Subcutaneous abdominal adipose tissue (tissue), 5 donors: ENCODE data around the gene C15orf39.

ENCODE experiments used
- H3K27ac ChIP-seq: one replicate; pipeline ENCODE4 v1.7.0; 2013; ENCODE audit warnings: low read depth, mild to moderate bottlenecking, inconsistent platforms, low read length, moderate library complexity
- H3K27me3 ChIP-seq, 5 donors: one replicate each; pipeline ENCODE4 v1.7.0; 2013; ENCODE audit warnings: low read length in 5 of 5, inconsistent platforms in 1 of 5; ENCODE audit not compliant: control insufficient read depth in 5 of 5, insufficient read depth in 4 of 5
- H3K36me3 ChIP-seq, 5 donors: one replicate each; pipeline ENCODE4 v1.7.0; 2013; ENCODE audit warnings: low read length in 5 of 5; ENCODE audit not compliant: control insufficient read depth in 5 of 5, insufficient read depth in 5 of 5
- H3K4me1 ChIP-seq, 5 donors: one replicate each; pipeline ENCODE4 v1.7.0; 2013; ENCODE audit warnings: low read length in 5 of 5, mild to moderate bottlenecking in 3 of 5, moderate library complexity in 1 of 5; ENCODE audit not compliant: control insufficient read depth in 5 of 5, insufficient read depth in 5 of 5
- H3K4me3 ChIP-seq, 5 donors: one replicate each; pipeline ENCODE4 v1.7.0; 2013; ENCODE audit warnings: low read length in 5 of 5, low read depth in 1 of 5
- H3K9ac ChIP-seq, 5 donors: one replicate each; pipeline ENCODE4 v1.7.0; 2013; ENCODE audit warnings: low read length in 5 of 5, mild to moderate bottlenecking in 4 of 5, moderate library complexity in 3 of 5
- H3K9me3 ChIP-seq, 5 donors: one replicate each; pipeline ENCODE4 v1.7.0; 2013; ENCODE audit warnings: low read length in 5 of 5; ENCODE audit not compliant: control insufficient read depth in 5 of 5
- donor health status: healthy.
- donor health status: healthy.
- donor health status: healthy.
- donor health status: healthy.
- donor health status: healthy.

The C15orf39 gene

DNA sequence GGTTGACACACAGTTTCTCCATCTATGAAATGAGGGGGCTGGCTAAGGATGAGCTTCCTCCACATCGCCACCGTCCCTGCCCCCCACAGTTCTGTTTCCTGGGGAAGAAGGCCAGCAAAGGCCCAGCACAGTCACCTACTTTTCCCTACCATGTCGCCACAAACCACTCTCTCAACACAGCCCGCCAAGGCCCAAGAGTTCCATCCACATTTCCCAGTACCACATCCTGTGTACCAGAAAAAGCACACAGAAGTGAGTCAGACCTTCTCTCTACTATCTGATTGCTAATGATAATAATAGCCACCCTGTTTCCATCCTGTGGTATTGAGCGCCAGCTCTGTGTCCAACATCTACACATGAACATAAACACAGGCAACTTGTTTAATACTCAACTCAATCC is 30.3 kb upstream of the C15orf39 start:
- Histone ChIP-seq H3K4me3 (no peak overlapping the region), H3K9me3 (peaks cover 0 to 8% (median 0%) of the 10 kb centered on the region in 5 donors), H3K4me1 (peaks cover 0 to 29% (median 28%) of the 10 kb centered on the region in 5 donors), H3K36me3 (no peaks in the 10 kb centered on the region), H3K27me3 (no peaks in the 10 kb centered on the region), H3K9ac (no peak overlapping the region), H3K27ac (no peak overlapping the region)

DNA sequence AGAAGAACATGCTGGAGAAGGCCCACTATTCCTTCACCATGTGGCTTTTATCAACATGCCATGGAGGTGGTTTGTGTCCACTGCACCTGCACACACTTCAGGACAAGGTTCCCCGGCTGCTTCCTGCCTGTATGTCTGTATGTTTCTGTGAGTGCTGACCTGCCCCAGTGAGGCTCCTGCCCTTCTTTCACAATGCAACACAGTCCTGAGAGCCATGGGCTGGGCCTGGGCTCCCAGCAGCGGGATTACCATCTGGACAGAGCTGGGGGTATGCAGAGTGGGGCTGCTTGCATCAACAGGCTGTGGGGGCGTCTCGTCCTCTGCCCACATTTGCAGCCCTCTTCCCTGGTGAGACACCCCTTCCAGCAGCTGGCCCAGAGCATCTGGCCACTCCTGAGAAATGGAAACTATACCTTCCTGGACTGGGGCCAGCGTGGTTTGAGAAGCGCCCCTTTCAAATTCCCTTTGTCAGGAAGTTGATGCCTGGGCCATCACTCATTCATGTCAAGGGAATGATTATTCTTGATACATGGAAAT is 29.3 kb upstream of the C15orf39 start:
- no peak overlapping the region for H3K4me3 ChIP-seq
- H3K36me3 ChIP-seq = no peaks in the 10 kb centered on the region
- no peak overlapping the region for H3K9ac ChIP-seq
- peaks cover 0 to 39% (median 32%) of the 10 kb centered on the region in 5 donors for H3K4me1 ChIP-seq
- peaks cover 0 to 8% (median 0%) of the 10 kb centered on the region in 5 donors for H3K9me3 ChIP-seq
- H3K27me3 ChIP-seq = no peaks in the 10 kb centered on the region
- no peak overlapping the region for H3K27ac ChIP-seq

DNA sequence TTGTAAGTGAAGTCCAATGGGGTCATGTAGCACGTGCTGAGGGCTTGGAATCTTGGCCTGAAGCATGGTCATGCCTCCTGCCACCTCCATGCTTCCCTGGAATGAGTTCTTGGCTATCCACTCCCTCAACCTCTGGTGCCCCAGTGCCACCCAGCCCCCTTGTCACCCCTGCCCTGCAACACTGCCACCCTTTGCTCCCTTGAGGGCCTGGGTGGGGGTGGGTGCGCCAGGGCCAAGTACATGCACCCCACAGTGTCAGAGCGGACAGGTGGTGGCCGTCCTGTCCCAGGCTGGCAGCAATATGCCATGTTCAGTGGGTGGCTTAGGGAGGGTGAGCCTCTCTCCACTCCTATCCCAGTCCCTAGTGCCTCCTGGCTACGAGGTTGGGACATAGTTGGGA is 27.6 kb upstream of the C15orf39 start:
- Histone ChIP-seq H3K9ac (no peak overlapping the region), H3K27me3 (peaks cover 0 to 3% (median 0%) of the 10 kb centered on the region in 5 donors), H3K27ac (peak overlapping the region; percentile 59), H3K4me1 (peaks cover 5 to 55% (median 48%) of the 10 kb centered on the region in 5 donors), H3K9me3 (peaks cover 0 to 7% (median 0%) of the 10 kb centered on the region in 5 donors), H3K4me3 (no peak overlapping the region), H3K36me3 (no peaks in the 10 kb centered on the region)

DNA sequence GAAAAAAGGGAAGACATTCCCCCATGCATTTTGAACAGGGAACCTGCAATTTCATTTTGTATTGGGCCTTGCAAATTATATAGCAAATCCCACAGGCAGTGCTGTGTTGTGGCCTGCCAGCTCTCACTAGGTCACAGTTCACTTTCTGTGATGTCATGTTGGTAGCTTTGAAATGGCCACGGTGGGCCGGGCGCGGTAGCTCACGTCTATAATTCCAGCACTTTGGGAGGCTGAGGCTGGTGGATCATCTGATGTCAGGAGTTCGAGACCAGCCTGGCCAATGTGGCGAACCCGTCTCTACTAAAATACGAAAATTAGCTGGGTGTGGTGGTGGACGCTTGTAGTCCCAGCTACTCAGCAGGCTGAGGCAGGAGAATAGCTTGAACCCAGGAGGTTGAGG is 27.0 kb upstream of the C15orf39 start:
- H3K27me3 ChIP-seq = peaks cover 0 to 5% (median 0%) of the 10 kb centered on the region in 5 donors
- H3K36me3 ChIP-seq = no peaks in the 10 kb centered on the region
- no peak overlapping the region for H3K4me3 ChIP-seq
- H3K9ac ChIP-seq = no peak overlapping the region
- peak overlapping the region; percentile 59 for H3K27ac ChIP-seq
- H3K4me1 ChIP-seq = peaks cover 5 to 62% (median 51%) of the 10 kb centered on the region in 5 donors
- H3K9me3 ChIP-seq = peaks cover 0 to under 1% (median 0%) of the 10 kb centered on the region in 5 donors

DNA sequence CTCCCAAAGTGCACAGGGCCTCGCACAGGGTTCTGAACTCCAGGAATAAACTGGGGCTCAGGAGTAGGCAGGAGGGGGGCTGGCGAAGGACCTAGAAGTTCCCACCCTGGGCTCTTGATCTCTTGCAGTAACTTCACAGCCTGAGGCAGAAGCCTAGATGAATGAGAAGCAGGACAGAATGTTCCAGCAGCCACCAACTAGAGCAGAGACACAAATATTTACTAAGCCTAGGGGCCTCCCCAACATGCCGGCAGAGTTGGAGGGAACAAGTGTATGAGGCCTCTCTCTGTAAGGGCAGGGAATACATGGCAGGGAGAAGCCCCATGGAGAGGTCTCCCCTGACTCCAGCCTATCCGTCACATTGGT is 25.3 kb upstream of the C15orf39 start:
- Histone ChIP-seq H3K36me3 (no peaks in the 10 kb centered on the region), H3K27ac (no peak overlapping the region), H3K9ac (no peak overlapping the region), H3K4me3 (no peak overlapping the region), H3K9me3 (no peaks in the 10 kb centered on the region), H3K4me1 (peaks cover 9 to 73% (median 59%) of the 10 kb centered on the region in 5 donors), H3K27me3 (peaks cover 0 to 5% (median 0%) of the 10 kb centered on the region in 5 donors)

DNA sequence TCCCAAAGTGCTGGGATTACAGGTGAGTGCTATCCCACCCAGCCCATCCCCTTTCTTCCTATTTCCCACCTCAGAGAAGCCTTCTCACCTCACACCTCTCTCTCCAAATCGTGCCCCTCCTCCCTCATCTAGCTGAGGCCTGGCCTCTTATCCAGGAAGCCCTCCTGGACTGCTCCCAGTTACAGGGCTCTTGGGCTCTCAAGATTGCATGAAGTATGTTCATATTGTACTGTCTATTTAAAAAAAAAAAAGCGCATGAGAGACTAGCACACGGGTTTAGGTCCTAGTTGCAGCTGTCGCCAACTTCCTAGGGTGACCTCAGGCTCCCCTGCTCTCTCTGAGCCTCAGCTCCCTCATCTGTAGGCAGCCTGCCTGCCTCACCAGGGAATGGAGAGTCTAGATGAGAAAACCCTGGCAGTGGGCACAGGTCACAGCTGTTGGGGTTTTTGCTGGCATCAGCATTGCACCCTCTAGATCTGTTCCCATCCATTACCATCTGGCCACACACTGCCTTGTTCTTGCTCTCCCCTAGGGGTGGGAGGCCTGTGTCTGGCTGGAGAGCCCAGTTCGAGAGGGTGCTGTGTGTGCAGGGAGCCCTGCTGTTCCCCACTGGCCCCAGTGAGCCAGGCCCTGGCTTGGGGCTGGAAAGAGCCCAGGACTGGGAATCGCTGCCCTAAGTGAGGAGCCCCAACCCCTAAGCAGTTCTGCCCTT is 24.2 kb upstream of the C15orf39 start:
- H3K27ac ChIP-seq = peak overlapping the region; percentile 41
- H3K36me3 ChIP-seq = no peaks in the 10 kb centered on the region
- peaks cover 9 to 73% (median 59%) of the 10 kb centered on the region in 5 donors for H3K4me1 ChIP-seq
- H3K27me3 ChIP-seq = peaks cover 0 to 5% (median 0%) of the 10 kb centered on the region in 5 donors
- no peaks in the 10 kb centered on the region for H3K9me3 ChIP-seq
- peak overlapping the region in 1 of 5 donors; percentile 26 for H3K4me3 ChIP-seq
- H3K9ac ChIP-seq = peak overlapping the region in 1 of 5 donors; percentile 31

DNA sequence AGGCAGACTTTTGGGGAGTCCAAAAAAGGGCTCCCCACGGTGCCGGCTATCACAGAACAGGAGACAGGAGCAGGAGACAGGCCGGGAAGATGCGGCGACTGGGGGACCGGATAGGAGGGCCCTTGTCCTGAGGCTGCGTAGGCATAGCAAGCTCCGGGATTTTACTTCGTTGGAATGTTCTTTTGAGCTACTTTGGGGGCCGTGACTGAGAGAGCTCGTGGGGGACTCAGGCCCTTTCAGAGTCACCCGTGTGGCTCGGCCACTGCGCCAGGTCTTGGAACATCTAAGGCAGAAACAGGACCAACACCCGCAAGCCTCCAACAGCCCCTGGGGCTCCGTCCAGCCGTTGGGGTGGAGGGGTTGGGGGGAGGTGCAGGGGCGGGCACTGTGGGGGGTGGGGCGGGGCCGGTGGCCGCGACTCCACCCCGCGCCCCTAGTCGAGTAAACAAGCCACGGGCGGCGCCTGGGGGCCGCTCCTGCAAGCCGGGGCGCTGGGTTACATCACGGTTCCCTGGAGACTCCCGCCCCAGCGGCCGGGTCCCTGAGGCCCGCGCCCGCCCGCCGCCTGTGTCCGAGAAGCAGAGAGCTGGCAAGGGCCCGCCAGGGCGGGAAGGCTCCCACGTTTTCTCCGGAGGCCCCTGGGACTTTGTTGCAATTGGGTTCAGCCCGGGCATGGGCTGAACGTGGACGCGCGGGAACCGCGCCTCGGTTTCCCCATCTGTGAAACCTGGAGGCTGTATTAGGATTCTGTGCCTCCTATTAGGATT is 23.3 kb upstream of the C15orf39 start:
- Histone ChIP-seq H3K36me3 (no peaks in the 10 kb centered on the region), H3K27me3 (peaks cover 0 to 5% (median 0%) of the 10 kb centered on the region in 5 donors), H3K27ac (peak overlapping the region; percentile 54), H3K9ac (peak overlapping the region in 4 of 5 donors; percentile 19 to 62 (median 37)), H3K9me3 (no peaks in the 10 kb centered on the region), H3K4me1 (peaks cover 9 to 72% (median 58%) of the 10 kb centered on the region in 5 donors), H3K4me3 (peak overlapping the region in 4 of 5 donors; percentile 36 to 55 (median 46))

DNA sequence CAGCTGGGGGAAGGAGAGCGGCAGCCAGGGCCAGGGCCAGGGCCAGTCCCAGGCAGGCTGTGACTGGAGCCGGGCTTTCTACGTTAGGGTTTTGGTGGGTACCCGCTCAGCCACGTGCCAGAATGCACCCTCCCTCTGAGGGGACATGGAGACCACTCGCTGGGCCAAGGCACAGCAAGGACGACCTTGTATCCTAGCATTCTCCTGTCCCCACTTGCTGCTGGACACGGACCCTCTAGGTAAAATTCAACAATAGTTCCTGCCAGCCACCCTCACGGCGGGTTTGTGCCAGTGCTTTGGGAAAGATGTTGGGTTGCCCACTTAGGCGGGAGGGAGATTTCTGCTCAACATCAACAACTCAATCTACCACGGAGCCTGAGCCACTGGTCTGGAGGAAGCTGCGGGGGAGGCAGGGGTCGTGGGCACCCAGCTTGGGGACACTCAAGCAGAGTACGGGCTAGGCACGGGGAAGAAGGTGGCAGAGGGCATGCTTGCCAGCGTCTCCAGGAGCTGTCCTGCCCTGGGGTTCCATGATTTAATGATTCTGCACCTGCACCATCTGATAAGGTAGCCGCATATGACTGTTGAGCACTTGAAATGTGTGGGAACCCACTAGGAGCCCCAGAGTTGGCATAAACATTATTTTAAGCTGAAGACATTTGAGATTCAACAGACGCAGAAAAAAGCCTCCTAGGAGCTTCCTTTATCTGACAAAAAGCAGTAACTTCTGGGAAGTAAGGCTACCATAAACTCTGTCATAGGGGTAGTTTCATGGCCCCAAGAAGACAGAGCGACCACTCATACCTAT is 22.5 kb upstream of the C15orf39 start:
- Histone ChIP-seq H3K4me3 (peak overlapping the region in 4 of 5 donors; percentile 36 to 55 (median 46)), H3K9me3 (no peaks in the 10 kb centered on the region), H3K4me1 (peaks cover 9 to 66% (median 50%) of the 10 kb centered on the region in 5 donors), H3K27me3 (peaks cover 0 to 5% (median 0%) of the 10 kb centered on the region in 5 donors), H3K36me3 (no peaks in the 10 kb centered on the region), H3K27ac (peak overlapping the region; percentile 54), H3K9ac (peak overlapping the region in 4 of 5 donors; percentile 19 to 62 (median 37))

DNA sequence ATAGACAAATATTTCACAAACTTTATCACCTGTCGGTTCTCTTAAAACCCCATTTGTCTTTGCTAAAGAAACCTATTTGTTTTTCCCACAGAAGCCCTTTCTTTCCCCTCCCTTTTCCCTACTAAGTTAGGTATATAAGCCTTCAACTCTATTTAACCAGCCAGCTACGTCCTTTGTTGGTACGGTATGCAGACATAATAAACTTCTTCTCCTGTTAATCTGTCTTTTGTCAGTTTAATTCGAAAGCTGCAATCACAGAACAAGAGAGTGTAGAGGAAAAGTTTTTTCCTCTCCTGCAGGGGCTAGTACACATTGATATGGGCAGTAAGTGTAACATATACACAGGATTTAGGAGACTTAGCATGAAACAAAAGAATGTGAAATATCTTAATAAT is 21.9 kb upstream of the C15orf39 start:
- no peak overlapping the region for H3K9ac ChIP-seq
- peaks cover 9 to 60% (median 44%) of the 10 kb centered on the region in 5 donors for H3K4me1 ChIP-seq
- H3K27me3 ChIP-seq = peaks cover 0 to 5% (median 0%) of the 10 kb centered on the region in 5 donors
- no peak overlapping the region for H3K4me3 ChIP-seq
- H3K36me3 ChIP-seq = no peaks in the 10 kb centered on the region
- peak overlapping the region; percentile 54 for H3K27ac ChIP-seq
- H3K9me3 ChIP-seq = no peaks in the 10 kb centered on the region
